Adrenal gland (tissue), 12 donors: ENCODE results near the gene ITGA2. TPM values are rescaled to one million over a fixed set of nuclear protein-coding genes. Genes with fewer than 3 reads are reported as not detected.

Experiments
- DNase-seq, 7 donors: peaks; one replicate each; pipeline ENCODE4 v3.0.0-alpha.2; 2019 to 2020
- H3K27ac ChIP-seq, 5 donors: fragments of 200-600 bp; sonication (generic) in 4 of 5; 1 replicate in 3 of 5; 2 replicates in 2 of 5; pipeline versions ENCODE4 v1.5.1 to v1.8.0; 2016 to 2020; ENCODE audit warnings: mild to moderate bottlenecking in 1 of 5
- H3K27me3 ChIP-seq: fragments of 200-600 bp; 2 replicates; pipeline ENCODE4 v1.8.0; 2021
- H3K36me3 ChIP-seq, 2 donors: fragments of 200-600 bp; replicated peaks in 1 of 2; 1 replicate in 1 of 2; 2 replicates in 1 of 2; pipeline versions ENCODE4 v1.5.1 to v1.8.0; 2018 to 2022
- H3K4me1 ChIP-seq, 2 donors: fragments of 200-600 bp; replicated peaks in 1 of 2; 1 replicate in 1 of 2; 2 replicates in 1 of 2; pipeline versions ENCODE4 v1.5.1 to v1.8.0; 2018 to 2021
- H3K4me3 ChIP-seq, 4 donors: fragments of 200-600 bp; sonication (generic) in 3 of 4; one replicate each; pipeline ENCODE4 v1.5.1; 2016 to 2018
- H3K9me3 ChIP-seq, 3 donors: fragments of 200-600 bp; sonication (generic) in 1 of 3; replicated peaks in 1 of 3; 1 replicate in 2 of 3; 2 replicates in 1 of 3; pipeline versions ENCODE4 v1.5.1 to v1.8.0; 2016 to 2021
- CTCF ChIP-seq, 6 experiments: fragments of 450-650 bp in 4 of 6; fragments of 200-600 bp in 2 of 6; sonication (generic) in 1 of 6; IDR thresholded peaks; 1 replicate in 5 of 6; 2 replicates in 1 of 6; pipeline versions ENCODE4 v1.5.1 to v1.8.0; 2016 to 2021; ENCODE audit warnings: antibody characterized with exemption in 6 of 6, mild to moderate bottlenecking in 2 of 6, moderate library complexity in 1 of 6
- POLR2A ChIP-seq, 2 donors: fragments of 450-650 bp; IDR thresholded peaks; one replicate each; pipeline ENCODE4 v1.6.1; 2017; ENCODE audit warnings: antibody characterized with exemption in 2 of 2, mild to moderate bottlenecking in 2 of 2, moderate library complexity in 1 of 2
- WGBS, 4 donors: extraction: QIAGEN DNeasy Blood & Tissue Kit in 2 of 4; methylation state at CpG; one replicate each; pipeline versions ENCODE4 v1.1.5 to v1.1.7; 2013 to 2017; 5-methylcytosine and 5-hydroxymethylcytosine counted together
- intact Hi-C, 2 donors: fragments of 100-400 bp; cut with DNase I; formaldehyde crosslinking; loops; one replicate each; pipeline versions ENCODE4 v1.14.1 to v1.15.0; 2022 to 2023
- polyA plus RNA-seq, 3 donors: library from polyadenylated mRNA; stranded (reverse); fragments of 200-250 nt in 2 of 3; fragments of 350-450 nt in 1 of 3; fragmentation: Illumina TruSeq in 1 of 3; extraction: RNeasy Lipid Tissue Mini Kit (QIAGEN cat#74804) in 1 of 3; gene quantifications; one replicate each; pipeline ENCODE4 v1.2.3, GENCODE V29; 2013 to 2014
- total RNA-seq, 9 donors: library from RNA; depleted of rRNA in 4 of 9; stranded (reverse); fragments of >200 nt in 4 of 9; fragments of 120-200 nt in 1 of 9; fragmentation: NEBNext Ultra II Directional in 1 of 9; extraction: Animal tissue kit (Norgen Biotek cat#: 25700) in 1 of 9; gene quantifications; one replicate each; pipeline versions ENCODE4 v1.1.0 to v1.2.4, GENCODE V29; 2013 to 2023
- donor health status: healthy with polysubstance abuse.
- donor health status: Bipolar disorder and iron deficiency.
- donor health status: DM: yes; HTN: yes; CAD: no.
- donor health status: DM: no; HTN: no; CAD: no.
- donor health status: DM: no; HTN: no; CAD: no.
- donor health status: DM: yes; HTN: yes; CAD: no.

The ITGA2 gene
- total and polyA plus RNA-seq, 12 donors = 1.8 to 127 (median 20.8) TPM

GRCh38 chr5:53095931-53096525 lies 106.9 kb downstream of the ITGA2 start:
- no peak overlapping the region for H3K4me3 ChIP-seq
- H3K4me1 ChIP-seq = peaks cover 10 to 23% of the 10 kb centered on the region in 2 donors
- peaks cover 0 to 31% of the 10 kb centered on the region in 2 donors for H3K36me3 ChIP-seq
- peak; percentile 47 to 89 (median 69) for DNase-seq
- intact Hi-C loops = loop anchor here in 1 of 2 donors (5.0 kb wide), 1 partner anchor 144 kb away; no protein-coding TSS in a partner anchor
- H3K9me3 ChIP-seq = no peaks in the 10 kb centered on the region
- no peaks in the 10 kb centered on the region for H3K27me3 ChIP-seq
- no peak overlapping the region for H3K27ac ChIP-seq
- TF ChIP-seq CTCF (IDR thresholded peaks at IDR 0.05) (peak; percentile 75 to 93 (median 90)), POLR2A (IDR thresholded peaks at IDR 0.05) (no peak)
- 7 to 11% (median 10%) methylated on average over 3 of the region's 3 CpGs for WGBS, 4 donors

DNA sequence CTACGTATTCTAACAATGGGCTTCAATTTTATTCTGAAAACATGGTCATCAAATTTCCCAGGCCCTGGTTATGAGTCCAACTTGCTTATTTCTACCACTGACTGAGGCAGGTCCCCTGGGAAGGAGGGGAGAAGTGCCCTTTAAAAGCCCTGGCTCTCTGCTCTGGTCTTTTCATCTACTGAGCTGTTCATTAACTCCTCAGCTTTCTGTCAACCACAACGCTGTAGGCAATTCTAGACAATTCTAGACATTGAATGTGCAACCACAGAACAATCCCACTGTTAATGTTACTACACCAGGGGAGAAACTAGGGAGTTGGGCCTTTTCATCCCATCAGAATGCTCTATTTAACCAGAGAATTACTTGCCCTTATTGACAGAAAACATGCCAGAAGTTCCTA lies 110.4 kb downstream of the ITGA2 start:
- H3K4me3 ChIP-seq = no peak overlapping the region
- peaks cover 0 to 49% of the 10 kb centered on the region in 2 donors for H3K36me3 ChIP-seq
- no peaks in the 10 kb centered on the region for H3K27me3 ChIP-seq
- 58 to 86% (median 73%) methylated on average over 2 of the region's 2 CpGs for whole genome bisulfite sequencing, 4 donors
- DNase-seq = no peak
- H3K9me3 ChIP-seq = no peaks in the 10 kb centered on the region
- peaks cover 0 to 17% of the 10 kb centered on the region in 2 donors for H3K4me1 ChIP-seq
- H3K27ac ChIP-seq = peak overlapping the region in 1 of 5 donors; percentile 7
- TF ChIP-seq POLR2A (IDR thresholded peaks at IDR 0.05) = no peak
- TF ChIP-seq CTCF (IDR thresholded peaks at IDR 0.05) = no peak
- intact Hi-C loops = loop anchor here in 1 of 2 donors (5.0 kb wide), 1 partner anchor 147 kb away; no protein-coding TSS in a partner anchor

GRCh38 chr5:53100606-53101005 lies 111.5 kb downstream of the ITGA2 start:
- no peak overlapping the region for H3K27ac ChIP-seq
- intact Hi-C loops = no loop called here
- H3K9me3 ChIP-seq = no peaks in the 10 kb centered on the region
- no peak for DNase-seq
- 66 to 71% (median 70%) methylated on average over 2 of the region's 2 CpGs for WGBS, 4 donors
- H3K4me3 ChIP-seq = no peak overlapping the region
- no peaks in the 10 kb centered on the region for H3K27me3 ChIP-seq
- no peak for TF ChIP-seq POLR2A (IDR thresholded peaks at IDR 0.05)
- TF ChIP-seq CTCF (IDR thresholded peaks at IDR 0.05) = no peak
- peaks cover 0 to 17% of the 10 kb centered on the region in 2 donors for H3K4me1 ChIP-seq
- H3K36me3 ChIP-seq = peaks cover 0 to 49% of the 10 kb centered on the region in 2 donors

DNA sequence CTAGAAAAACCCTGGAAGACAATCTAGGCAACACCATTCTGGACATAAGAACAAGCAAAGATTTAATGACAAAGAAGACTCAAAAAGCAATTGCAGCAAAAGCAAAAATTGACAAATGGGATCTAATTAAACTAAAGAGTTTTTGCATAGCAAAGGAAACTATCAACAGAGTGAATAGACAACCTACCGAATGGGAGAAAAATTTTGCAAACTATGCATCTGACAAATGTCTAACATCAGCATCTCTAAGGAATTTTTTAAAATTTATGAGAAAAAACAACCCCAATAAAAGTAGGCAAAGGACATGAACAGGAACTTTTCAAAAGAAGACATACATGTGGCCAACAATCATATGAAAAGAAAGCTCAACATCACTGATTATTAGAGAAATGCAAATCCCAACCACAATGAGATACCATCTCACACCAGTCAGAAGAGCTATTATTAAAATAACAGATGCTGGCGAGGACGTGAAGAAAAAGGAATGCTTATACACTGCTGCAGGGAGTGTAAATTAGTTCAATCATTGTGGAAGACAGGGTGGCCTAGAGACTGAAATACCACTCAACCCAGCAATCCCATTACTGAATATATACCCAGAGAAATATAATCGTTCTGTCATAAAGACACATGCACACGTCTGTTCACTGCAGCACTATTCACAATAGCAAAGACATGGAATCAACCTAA lies 116.6 kb downstream of the ITGA2 start:
- DNase-seq = no peak
- H3K4me1 ChIP-seq = peaks cover 5 to 27% of the 10 kb centered on the region in 2 donors
- H3K27me3 ChIP-seq = no peaks in the 10 kb centered on the region
- TF ChIP-seq CTCF (IDR thresholded peaks at IDR 0.05) = no peak
- no peak for TF ChIP-seq POLR2A (IDR thresholded peaks at IDR 0.05)
- intact Hi-C loops = no loop called here
- no peak overlapping the region for H3K27ac ChIP-seq
- 84 to 94% (median 89%) methylated on average over 5 of the region's 5 CpGs for whole genome bisulfite sequencing, 4 donors
- no peaks in the 10 kb centered on the region for H3K9me3 ChIP-seq
- peaks cover 0 to 21% of the 10 kb centered on the region in 2 donors for H3K36me3 ChIP-seq
- H3K4me3 ChIP-seq = no peak overlapping the region
